ENCODE measurements around the gene JAG1. TPM values are rescaled to one million over a fixed set of nuclear protein-coding genes. Genes with fewer than 3 reads are reported as not detected.
"Not testable (repeated sequence)": the region's sequence is repeated elsewhere in the genome, so short reads cannot be mapped to it uniquely, and the experiment has no call there.

Gene JAG1
- total and polyA plus RNA-seq, 2 of the 4 experiments (the other 2 are of a cell fraction), result 10.2 to 22.6 TPM

- TF ChIP-seq MAFK (IDR thresholded peaks at IDR 0.05; ENCODE audit: low read depth, low read length), result no peak
Observed at GRCh38 chr20:10590950-10591671, 82.7 kb downstream of the JAG1 start (continued).

GRCh38 chr20:10590446-10590845, 83.4 kb downstream of the JAG1 start:
- Histone ChIP-seq H2BK20ac (ENCODE audit: low read depth, low read length) (peak overlapping the region; percentile 5; the same call in 1 of the 2 replicates), H3K4ac (ENCODE audit: low read depth, low read length) (peak overlapping the region; percentile 14; the same call in 1 of the 2 replicates), H3K4me1 (ENCODE audit: control insufficient read depth, insufficient read depth, low read length) (peaks cover 15% of the 10 kb centered on the region), H4K5ac (ENCODE audit: low read depth, low read length) (0 out of 2 replicates have a peak overlapping the region, but pooled peaks have one; percentile 25), H2BK120ac (ENCODE audit: low read depth, low read length) (peak overlapping the region; percentile 95; the same call in 1 of the 2 replicates), H3K18ac (ENCODE audit: low read depth, low read length) (peak overlapping the region; percentile 65; the same call in 1 of the 2 replicates)
- H3K79me1 ChIP-seq (ENCODE audit: low read depth in 1 of 2, low read length in 2 of 2); BruUV-seq (replicated peaks); CTCF ChIA-PET; H4K8ac ChIP-seq (ENCODE audit: low read depth in 2 of 2, low read length in 2 of 2); H4K91ac ChIP-seq (ENCODE audit: insufficient read depth, low read depth, low read length); H2BK15ac ChIP-seq (ENCODE audit: low read depth, low read length); H2BK5ac ChIP-seq (ENCODE audit: low read depth, low read length, poor library complexity, severe bottlenecking); H2AK9ac ChIP-seq (replicated peaks; ENCODE audit: low read depth, low read length, poor library complexity); intact Hi-C loops (cut with micrococcal nuclease); H3K27me3 ChIP-seq (ENCODE audit: control insufficient read depth, insufficient read depth, low read length); H3K9me3 ChIP-seq (ENCODE audit: control insufficient read depth, insufficient read depth, low read length); H3K14ac ChIP-seq (replicated peaks; ENCODE audit: low read depth, low read length); H3K9ac ChIP-seq (ENCODE audit: low read depth, low read length); dilution Hi-C loops (cut with HindIII; ENCODE audit: low sequenced_read_pairs, unreplicated experiment); H3K27ac ChIP-seq (ENCODE audit: insufficient read depth, low read length); H3K23ac ChIP-seq (ENCODE audit: low read depth, low read length); H3K9me1 ChIP-seq (ENCODE audit: insufficient read depth, low read length); H3K4me2 ChIP-seq (ENCODE audit: low read depth, low read length); H3K36me3 ChIP-seq (ENCODE audit: control insufficient read depth, insufficient read depth, low read length); H3K56ac ChIP-seq (ENCODE audit: extremely low read depth, insufficient read depth, low read length); POLR2A ChIA-PET (ENCODE audit: unreplicated experiment); H4K20me1 ChIP-seq (ENCODE audit: insufficient read depth, low read length); H2AK5ac ChIP-seq (ENCODE audit: low read depth, low read length); in situ Hi-C loops (cut with MboI; ENCODE audit: low sequenced_read_pairs); ATAC-seq (ENCODE audit: low read depth); H3K4me3 ChIP-seq (ENCODE audit: insufficient read depth, low read depth, low read length); H2AFZ ChIP-seq (replicated peaks; ENCODE audit: low read length, poor library complexity); DNase-seq: not testable (repeated sequence)
- no CpG with 5 or more reads among the region's 10 CpGs for WGBS, 2 experiments (ENCODE audit: extremely low coverage in 2 of 2, insufficient read length in 1 of 2)

Small RNA genes lying within 50 kb of the gene (microRNA-seq; reads per million reads assigned to microRNA genes)
- 0 to 0.73 reads per million in 2 experiments for gene MIR6870 (ENCODE audit: insufficient read depth in 1 of 2, insufficient read length in 1 of 2, unreplicated experiment in 1 of 2)

Small RNA genes lying within 50 kb of the gene (small RNA-seq; reads per million reads assigned to genes)
- gene MIR6870, result 0 to 0.49 (median 0) reads per million in 5 experiments

Other genes starting within 250 kb of the JAG1 start
- gene MKKS, start 239.8 kb downstream of the JAG1 start, total RNA-seq (2012; rRNA removed), result 7.5 and 8.1 TPM in 2 replicates
- gene MKKS, start 239.8 kb downstream of the JAG1 start, polyA plus RNA-seq (2012; rRNA removed), result 6.0 and 6.9 TPM in 2 replicates
- 5.9 and 6.1 TPM in 2 replicates for gene SLX4IP, start 238.7 kb downstream of the JAG1 start, total RNA-seq (2012; rRNA removed)
- gene SLX4IP, start 238.7 kb downstream of the JAG1 start, polyA plus RNA-seq (2012; rRNA removed), result 0.90 and 1.3 TPM in 2 replicates

Measured in IMR-90 (cell line).